MCF 10A (cell line): ENCODE data around the gene ACE. TPM values are rescaled to one million over a fixed set of nuclear protein-coding genes. Genes with fewer than 3 reads are reported as not detected.

ENCODE experiments used
- BruUV-seq: library from RNA; stranded (reverse); fragments of 400-500 nt; replicated peaks from 2 replicates; lab custom pipeline; 2021; lab: Mats Ljungman, UMichigan
- CTCF ChIA-PET: fragments of 300-600 bp; sonication (Branson Sonifier 250); formaldehyde crosslinking; extraction: SDS; loops from one replicate; lab custom pipeline; 2021; ENCODE audit warnings: antibody characterized with exemption, inconsistent platforms; lab: Yijun Ruan, JAX
- POLR2A ChIA-PET: fragments of 300-600, 350-650 bp; sonication (Branson Sonifier 250); formaldehyde crosslinking; extraction: SDS; loops from one replicate; lab custom pipeline; 2020; ENCODE audit warnings: antibody characterized with exemption, inconsistent platforms; lab: Yijun Ruan, JAX
- DNase-seq: peaks from one replicate; pipeline ENCODE4 v3.0.0-alpha.2; 2018; ENCODE audit not compliant: unreplicated experiment
- H3K27ac Mint-ChIP-seq: one replicate; pipeline ENCODE4 v1.8.0; 2022; ENCODE audit warnings: mild to moderate bottlenecking, low read depth, mixed read lengths; ENCODE audit not compliant: unreplicated experiment
- H3K27me3 Mint-ChIP-seq: one replicate; pipeline ENCODE4 v1.8.0; 2022; ENCODE audit warnings: mixed read lengths; ENCODE audit not compliant: insufficient read depth, unreplicated experiment
- H3K36me3 Mint-ChIP-seq: one replicate; pipeline ENCODE4 v1.8.0; 2022; ENCODE audit warnings: mild to moderate bottlenecking, moderate library complexity, mixed read lengths; ENCODE audit not compliant: insufficient read depth, unreplicated experiment
- H3K4me1 Mint-ChIP-seq: one replicate; pipeline ENCODE4 v1.8.0; 2022; ENCODE audit warnings: mixed read lengths; ENCODE audit not compliant: insufficient read depth, unreplicated experiment
- H3K4me3 Mint-ChIP-seq: one replicate; pipeline ENCODE4 v1.8.0; 2022; ENCODE audit warnings: mild to moderate bottlenecking, moderate library complexity, mixed read lengths; ENCODE audit not compliant: unreplicated experiment
- H3K9me3 Mint-ChIP-seq: one replicate; pipeline ENCODE4 v1.8.0; 2022; ENCODE audit warnings: mixed read lengths; ENCODE audit not compliant: unreplicated experiment
- CTCF ChIP-seq: fragments of 200-600 bp; IDR thresholded peaks from one replicate; pipeline ENCODE4 v1.8.0; 2022; ENCODE audit warnings: antibody characterized with exemption, mild to moderate bottlenecking; ENCODE audit not compliant: unreplicated experiment
- intact Hi-C: fragments of 100-400 bp; cut with micrococcal nuclease; formaldehyde crosslinking; loops from 2 replicates; pipeline ENCODE4 v1.14.1; 2022
- total RNA-seq: library from RNA; stranded (reverse); gene quantifications from 2 replicates; pipeline ENCODE4 v1.2.3, GENCODE V29; 2022

Gene ACE
- total RNA-seq, 1 experiment from 2014 or later = 0.30 TPM

GRCh38 chr17:63525190-63525946, 48.5 kb downstream of the ACE start:
- no peaks in the 10 kb centered on the region for H3K36me3 Mint-ChIP-seq
- no peaks in the 10 kb centered on the region for H3K4me1 Mint-ChIP-seq
- ChIA-PET CTCF (interaction anchor here (1.0 kb wide), 1 partner anchor 79 kb away, joined by 5 read pairs; the partner anchor contains the start of gene CYB561), POLR2A (no interaction called here)
- H3K4me3 Mint-ChIP-seq = no peak overlapping the region
- no peak for TF ChIP-seq CTCF
- BruUV-seq = no TSS peak
- no peak overlapping the region for H3K27ac Mint-ChIP-seq
- DNase-seq = no peak
- H3K9me3 Mint-ChIP-seq = no peaks in the 10 kb centered on the region
- intact Hi-C loops = no loop called here
- H3K27me3 Mint-ChIP-seq = peaks cover 37% of the 10 kb centered on the region

GRCh38 chr17:63526861-63527260, 50.0 kb downstream of the ACE start:
- no peaks in the 10 kb centered on the region for H3K36me3 Mint-ChIP-seq
- H3K9me3 Mint-ChIP-seq = no peaks in the 10 kb centered on the region
- ChIA-PET POLR2A (no interaction called here), CTCF (no interaction called here)
- intact Hi-C loops = no loop called here
- H3K27me3 Mint-ChIP-seq = peaks cover 37% of the 10 kb centered on the region
- H3K4me3 Mint-ChIP-seq = no peak overlapping the region
- BruUV-seq = no TSS peak
- TF ChIP-seq CTCF = no peak
- DNase-seq = no peak
- H3K4me1 Mint-ChIP-seq = no peaks in the 10 kb centered on the region
- no peak overlapping the region for H3K27ac Mint-ChIP-seq

GRCh38 chr17:63528183-63528582, 51.3 kb downstream of the ACE start:
- H3K4me1 Mint-ChIP-seq = no peaks in the 10 kb centered on the region
- H3K36me3 Mint-ChIP-seq = no peaks in the 10 kb centered on the region
- no peaks in the 10 kb centered on the region for H3K9me3 Mint-ChIP-seq
- ChIA-PET POLR2A (no interaction called here), CTCF (no interaction called here)
- H3K27ac Mint-ChIP-seq = no peak overlapping the region
- no TSS peak for BruUV-seq
- DNase-seq = no peak
- TF ChIP-seq CTCF = no peak
- H3K4me3 Mint-ChIP-seq = no peak overlapping the region
- intact Hi-C loops = no loop called here
- peaks cover 37% of the 10 kb centered on the region for H3K27me3 Mint-ChIP-seq

- ChIA-PET POLR2A (interaction anchor here (0.5 to 0.7 kb wide), 2 partner anchors 10 to 106 kb away, joined by 3 to 4 read pairs; no protein-coding TSS in a partner anchor), CTCF (interaction anchor here (0.7 to 1.2 kb wide), 3 partner anchors 21 to 85 kb away, joined by 3 to 6 read pairs (median 3); no protein-coding TSS in a partner anchor)
- Mint-ChIP-seq H3K36me3 (no peaks in the 10 kb centered on the region), H3K27ac (no peak overlapping the region), H3K27me3 (peaks cover 29% of the 10 kb centered on the region), H3K4me3 (no peak overlapping the region), H3K9me3 (no peaks in the 10 kb centered on the region), H3K4me1 (no peaks in the 10 kb centered on the region)
- no peak for TF ChIP-seq CTCF
- BruUV-seq = no TSS peak
- no peak for DNase-seq
- intact Hi-C loops = no loop called here
These were observed 53.1 kb downstream of the ACE start for GRCh38 chr17:63529711-63530556.
